GM18498 (cell line): Measurements from ENCODE around the gene SLC7A7.
"Not testable (repeated sequence)": the region's sequence is repeated elsewhere in the genome, so short reads cannot be mapped to it uniquely, and the experiment has no call there.

ENCODE experiments used
- ATAC-seq: cut with Tn5 transposase; IDR thresholded peaks from one replicate; pipeline ENCODE4 v1.9.1; 2021; ENCODE audit warnings: mild to moderate bottlenecking, moderate library complexity; ENCODE audit not compliant: unreplicated experiment

Gene SLC7A7

DNA sequence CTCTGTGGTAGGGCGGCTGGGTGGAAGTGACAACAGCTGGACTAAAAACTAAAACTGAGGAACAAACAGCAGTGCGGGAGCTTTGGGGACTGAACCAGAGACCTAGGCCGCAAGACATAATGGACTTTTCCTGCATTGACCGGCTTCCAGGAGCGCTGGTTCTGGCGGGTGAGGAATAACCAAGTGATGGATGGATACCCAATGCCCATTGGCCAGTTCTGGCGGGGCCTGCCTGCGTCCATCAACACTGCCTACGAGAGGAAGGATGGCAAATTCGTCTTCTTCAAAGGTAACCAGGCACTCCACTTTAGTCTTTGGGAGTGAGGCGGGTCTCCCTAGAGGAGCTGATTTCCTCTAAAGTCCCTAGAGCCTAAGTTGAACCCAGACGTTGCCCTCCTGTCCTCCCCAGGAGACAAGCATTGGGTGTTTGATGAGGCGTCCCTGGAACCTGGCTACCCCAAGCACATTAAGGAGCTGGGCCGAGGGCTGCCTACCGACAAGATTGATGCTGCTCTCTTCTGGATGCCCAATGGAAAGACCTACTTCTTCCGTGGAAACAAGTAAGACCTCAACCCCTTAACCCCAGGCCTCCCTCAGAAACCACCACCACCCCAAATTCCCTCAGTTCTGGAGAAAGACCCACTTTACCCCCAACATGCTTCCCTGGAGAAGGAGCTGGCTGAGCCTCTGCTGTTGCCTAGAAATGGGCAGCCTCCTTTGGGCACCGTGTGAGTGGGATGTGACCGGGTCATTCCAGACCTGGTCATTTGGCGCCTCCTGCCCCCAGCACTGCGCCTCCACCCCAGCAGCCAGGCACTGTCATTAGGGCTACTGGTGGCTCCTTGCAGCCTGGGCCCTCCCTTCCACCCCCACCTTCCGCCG lies 29.2 kb upstream of the SLC7A7 start:
- ATAC-seq, result no peak

DNA sequence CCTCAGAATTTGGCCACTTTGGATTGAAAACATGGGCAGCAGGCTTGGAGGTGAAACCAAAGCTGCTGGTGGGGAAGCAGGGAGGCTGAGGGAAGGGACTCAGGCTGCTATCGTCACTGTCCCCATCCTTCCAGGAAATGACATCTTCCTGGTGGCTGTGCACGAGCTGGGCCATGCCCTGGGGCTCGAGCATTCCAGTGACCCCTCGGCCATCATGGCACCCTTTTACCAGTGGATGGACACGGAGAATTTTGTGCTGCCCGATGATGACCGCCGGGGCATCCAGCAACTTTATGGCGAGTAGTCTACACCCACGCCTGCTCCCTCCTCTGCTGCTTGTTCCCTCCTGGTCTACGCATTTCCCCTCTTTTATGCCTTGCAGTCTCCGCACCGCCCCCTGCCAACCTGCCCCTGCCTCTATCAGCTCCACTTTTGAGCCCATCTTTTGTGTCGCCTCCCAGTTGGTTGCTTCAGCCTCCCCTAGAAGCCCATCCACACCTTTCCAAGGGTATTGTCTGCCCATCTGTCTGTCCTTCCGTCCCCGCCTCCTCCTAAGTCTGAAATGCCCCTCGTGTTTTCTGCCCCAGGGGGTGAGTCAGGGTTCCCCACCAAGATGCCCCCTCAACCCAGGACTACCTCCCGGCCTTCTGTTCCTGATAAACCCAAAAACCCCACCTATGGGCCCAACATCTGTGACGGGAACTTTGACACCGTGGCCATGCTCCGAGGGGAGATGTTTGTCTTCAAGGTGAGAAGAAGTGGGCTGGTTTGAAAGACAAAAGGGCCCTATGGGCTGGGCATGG lies 28.1 kb upstream of the SLC7A7 start:
- no peak for ATAC-seq

DNA sequence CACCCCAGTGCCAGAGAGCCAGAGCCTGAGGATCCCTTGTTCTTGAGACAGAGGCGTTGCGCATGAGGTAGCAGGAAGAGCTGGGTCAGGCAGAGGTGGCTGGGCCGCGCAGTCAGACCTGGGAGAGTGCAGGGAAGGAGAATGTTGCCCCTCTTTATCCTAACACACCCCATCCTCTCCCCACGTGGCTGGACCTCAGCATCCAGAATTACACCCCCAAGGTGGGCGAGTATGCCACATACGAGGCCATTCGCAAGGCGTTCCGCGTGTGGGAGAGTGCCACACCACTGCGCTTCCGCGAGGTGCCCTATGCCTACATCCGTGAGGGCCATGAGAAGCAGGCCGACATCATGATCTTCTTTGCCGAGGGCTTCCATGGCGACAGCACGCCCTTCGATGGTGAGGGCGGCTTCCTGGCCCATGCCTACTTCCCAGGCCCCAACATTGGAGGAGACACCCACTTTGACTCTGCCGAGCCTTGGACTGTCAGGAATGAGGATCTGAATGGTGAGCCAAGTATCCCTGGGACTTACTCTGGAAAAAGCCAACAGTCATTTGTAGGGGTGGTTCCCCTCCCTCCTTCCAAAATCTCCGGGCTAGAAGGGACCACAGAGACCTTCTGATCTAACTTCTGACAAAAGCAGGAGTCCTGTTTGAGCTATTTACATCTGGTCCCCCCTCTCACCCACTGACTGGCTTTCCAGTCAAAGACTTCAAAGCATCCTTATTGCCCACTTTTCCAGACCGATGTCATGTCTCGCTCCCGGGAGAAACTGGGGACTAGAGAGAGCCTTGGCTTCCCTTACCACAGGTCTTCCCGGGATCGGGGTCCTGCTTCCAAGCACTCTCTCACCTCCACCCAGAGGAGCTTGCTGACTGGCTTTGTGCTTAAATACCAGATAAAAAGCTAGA lies 27.2 kb upstream of the SLC7A7 start:
- ATAC-seq, result no peak

DNA sequence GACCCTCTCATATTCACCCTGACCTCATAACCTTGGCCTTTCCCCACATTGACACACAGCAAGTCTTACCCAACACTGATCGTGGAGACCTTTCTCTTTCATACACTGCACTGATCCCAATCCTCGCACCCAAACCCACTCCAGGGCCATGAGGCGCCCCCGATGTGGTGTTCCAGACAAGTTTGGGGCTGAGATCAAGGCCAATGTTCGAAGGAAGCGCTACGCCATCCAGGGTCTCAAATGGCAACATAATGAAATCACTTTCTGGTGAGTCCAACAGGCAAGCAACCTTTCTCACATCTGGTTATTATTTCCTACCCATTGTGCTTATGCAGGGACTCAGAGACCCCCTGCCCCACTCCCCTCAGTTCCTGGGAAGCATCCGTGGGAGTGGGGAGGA lies 26.5 kb upstream of the SLC7A7 start:
- ATAC-seq, result no peak

DNA sequence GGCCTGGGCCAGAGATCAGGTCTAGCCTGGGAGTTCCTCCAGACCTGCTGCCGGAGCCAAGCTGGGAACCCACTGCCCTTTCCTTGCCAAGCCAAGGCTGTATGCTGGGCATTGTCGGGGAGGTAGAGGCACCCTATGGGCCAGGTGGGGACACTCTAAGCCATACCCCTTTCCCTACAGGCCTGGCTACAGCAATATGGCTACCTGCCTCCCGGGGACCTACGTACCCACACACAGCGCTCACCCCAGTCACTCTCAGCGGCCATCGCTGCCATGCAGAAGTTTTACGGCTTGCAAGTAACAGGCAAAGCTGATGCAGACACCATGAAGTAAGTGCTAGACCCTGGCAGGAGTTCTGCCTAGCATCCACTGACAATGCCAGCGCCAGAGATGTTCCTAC lies 26.1 kb upstream of the SLC7A7 start:
- no peak for ATAC-seq

DNA sequence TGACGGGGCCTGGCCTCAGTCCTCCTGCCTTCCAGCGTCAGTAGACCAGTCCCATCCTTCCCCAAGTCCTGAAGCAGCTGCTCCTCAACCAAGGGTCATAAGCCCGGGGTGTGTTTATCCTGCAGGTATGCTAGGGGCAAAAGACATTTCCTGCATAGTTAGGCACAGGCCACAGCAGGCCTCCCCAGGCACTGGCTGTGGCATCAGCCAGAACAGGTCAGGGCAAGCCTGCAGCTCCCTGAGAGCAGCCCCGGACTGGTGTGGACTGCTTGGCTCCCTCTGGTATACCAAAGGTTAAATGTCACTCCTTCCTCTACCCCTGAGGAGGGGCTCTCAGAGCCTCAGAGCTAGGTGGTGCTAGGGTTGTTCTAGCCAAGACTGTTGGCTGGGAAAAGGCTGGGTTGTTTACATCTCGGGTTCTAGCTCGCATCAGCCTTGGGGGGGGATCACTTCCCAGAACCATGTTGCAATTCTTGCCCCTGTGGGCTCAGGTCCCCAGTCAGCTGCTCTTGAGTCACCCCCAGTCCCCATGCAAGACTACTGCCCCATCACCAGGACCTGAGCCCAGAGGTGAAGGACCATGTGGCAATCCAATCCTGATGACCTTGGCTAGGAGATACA lies 24.0 kb upstream of the SLC7A7 start:
- ATAC-seq, result no peak

DNA sequence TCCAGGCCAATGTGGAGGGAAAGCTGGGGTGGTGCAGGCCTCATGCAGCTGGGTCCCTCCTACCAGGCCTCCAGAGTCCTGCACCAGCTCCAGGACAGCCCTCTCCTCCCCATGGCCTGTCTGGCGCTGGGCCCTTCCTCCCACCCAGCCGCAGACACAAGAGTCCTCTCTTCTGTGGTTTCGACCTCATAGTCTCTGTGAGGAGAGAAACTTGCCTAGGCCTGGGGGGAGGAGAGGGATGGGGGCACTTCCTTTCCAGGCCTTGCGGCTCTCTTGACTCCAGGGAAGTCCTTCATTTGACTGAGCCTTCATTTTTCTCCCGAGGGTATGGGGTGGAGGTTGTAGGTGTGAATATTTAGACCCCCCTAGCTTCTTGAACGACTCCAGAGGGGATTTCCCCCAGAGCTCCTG lies 23.4 kb upstream of the SLC7A7 start:
- no peak for ATAC-seq

DNA sequence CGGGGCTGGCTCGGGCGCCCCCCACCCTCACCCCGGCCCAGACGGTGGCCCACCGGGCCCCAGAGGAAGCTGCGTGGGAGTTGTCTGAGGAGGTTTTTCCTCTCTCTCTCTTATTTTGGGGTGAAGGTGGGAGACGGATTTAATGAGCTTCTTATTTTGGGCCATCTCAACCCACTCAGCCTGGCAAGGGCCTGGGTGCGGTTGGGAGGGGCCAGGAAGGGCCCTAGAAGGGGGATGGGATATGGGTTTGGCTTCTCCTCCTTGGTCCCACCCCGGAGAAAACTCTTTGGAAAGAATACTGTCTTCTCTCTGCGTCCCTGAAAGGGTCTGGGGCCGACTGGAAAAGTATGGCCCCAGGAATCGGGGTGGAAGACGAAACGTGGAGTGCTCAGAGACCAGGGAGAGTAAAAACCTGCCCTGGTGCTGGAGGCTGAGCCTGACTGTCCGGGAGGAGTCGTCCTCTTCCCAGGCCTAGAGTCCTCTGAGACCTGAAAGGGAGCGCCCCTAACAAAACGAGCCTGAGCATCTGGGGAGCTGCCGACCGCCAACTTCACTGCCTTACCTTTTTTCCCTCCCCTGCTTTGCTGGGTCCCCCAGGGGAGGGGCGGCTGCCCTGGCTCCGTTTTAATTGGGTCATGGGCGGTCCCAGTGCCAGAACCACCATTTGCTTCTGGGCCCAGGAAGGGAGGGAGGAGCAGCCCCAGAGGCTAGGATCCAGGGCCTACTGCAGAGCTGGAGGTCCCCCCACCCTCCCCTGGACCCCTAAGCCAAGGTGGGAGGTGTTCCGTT lies 22.7 kb upstream of the SLC7A7 start:
- no peak for ATAC-seq

DNA sequence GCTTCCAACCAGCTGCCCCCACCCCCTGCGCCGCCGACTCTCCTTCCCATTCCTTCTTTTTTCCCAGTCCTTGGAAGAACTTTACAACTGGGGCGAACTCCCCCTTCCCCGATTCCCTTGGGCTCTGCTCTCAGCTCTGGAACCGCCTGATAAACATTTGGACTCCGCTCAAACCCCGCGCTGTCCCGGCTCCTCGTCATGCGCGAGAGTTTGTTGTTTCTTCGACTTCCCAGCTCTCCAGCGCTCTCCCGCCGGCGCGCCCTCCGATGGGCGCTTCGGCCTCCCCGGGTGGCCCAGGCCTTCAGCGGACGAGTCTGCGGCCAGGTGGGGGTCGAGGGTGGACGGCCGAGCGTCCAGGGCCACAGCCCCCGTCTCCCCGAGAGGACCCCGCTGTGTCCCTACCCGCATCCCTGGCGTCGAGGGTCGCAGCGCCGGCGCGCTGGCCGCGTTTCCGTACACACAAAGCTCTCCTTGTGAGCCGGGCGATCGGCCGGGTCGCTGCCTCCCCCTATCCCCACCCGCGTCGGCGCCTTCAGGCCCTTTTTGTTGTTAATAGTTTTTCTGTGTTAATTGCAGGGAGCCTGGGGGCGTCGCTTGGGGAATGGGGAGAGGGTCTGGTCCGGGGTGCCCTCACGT lies 22.0 kb upstream of the SLC7A7 start:
- ATAC-seq, result no peak

DNA sequence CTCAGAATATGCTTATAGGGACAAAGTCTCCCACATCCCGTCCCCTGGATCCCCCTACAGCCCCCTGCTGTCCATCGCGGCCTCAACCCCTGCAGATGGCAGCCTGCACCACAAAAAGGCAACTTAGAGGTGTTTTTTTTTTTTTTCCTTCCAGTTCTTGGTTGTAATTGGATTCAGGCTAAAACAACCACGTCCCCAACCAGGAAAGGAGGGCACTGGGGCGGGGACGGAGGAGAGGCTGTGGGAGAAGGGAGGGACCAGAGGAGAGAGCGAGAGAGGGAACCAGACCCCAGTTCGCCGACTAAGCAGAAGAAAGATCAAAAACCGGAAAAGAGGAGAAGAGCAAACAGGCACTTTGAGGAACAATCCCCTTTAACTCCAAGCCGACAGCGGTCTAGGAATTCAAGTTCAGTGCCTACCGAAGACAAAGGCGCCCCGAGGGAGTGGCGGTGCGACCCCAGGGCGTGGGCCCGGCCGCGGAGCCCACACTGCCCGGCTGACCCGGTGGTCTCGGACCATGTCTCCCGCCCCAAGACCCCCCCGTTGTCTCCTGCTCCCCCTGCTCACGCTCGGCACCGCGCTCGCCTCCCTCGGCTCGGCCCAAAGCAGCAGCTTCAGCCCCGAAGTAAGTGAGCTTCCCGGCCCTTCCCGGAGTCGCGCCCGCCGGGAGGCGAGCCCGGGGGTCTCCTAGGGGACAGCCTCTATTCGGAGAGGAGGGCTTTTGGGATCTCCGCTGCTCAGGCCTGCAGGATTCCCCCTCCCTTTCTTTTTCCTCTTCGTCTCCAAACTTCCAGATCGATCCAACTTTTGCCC lies 21.3 kb upstream of the SLC7A7 start, which contains the start of gene MMP14:
TSS of gene MMP14 (plus strand) at position 285 of the 813 bp plus-strand sequence. CDS start at position 518, 233 bp downstream.
- no peak for ATAC-seq

DNA sequence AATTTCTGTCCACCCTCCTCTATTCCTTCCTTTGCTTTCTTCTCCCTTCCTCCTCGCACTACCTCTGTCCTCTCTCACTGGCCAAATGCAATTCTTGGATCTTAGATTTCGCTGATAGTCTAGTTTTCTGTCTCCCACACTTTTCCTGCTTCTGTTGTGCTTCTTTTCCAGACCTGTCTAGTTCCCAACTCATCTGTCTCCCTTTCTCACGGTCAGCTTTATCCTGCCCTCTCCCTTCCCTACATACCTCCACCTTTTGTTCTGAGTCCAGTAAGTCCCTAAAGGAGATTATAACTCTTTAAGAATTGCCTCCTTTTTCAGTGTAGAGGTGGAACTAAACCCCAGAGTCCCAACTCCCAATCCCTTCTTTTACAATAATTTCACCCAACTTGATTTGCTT lies 20.3 kb upstream of the SLC7A7 start:
- ATAC-seq, result no peak

DNA sequence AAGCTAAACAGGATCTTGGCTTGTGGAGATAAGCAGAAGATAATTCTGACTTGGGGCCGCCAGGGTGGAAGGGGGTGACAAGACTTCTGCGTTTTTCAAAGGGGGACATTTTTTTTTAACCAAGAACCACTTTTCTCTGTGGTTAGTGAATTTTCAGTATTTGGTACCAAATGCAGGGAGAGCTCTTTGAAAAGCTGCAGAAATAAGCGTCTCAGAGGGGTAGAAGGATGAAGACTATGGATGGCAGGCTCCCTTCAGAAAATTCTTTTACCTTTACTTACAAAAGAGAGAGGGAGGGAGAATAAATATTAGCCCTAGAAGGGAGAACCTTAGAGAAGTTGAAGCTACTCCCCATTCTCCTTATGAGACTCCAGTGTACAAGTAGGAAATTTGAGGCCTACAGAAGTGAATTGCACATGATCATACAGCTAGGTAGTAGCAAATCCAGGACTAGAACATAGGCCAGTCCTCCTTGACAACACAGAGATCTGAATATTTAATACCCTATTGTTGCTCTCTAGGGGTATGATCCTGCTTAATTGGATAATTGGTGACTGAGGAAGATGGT lies 15.3 kb upstream of the SLC7A7 start:
- ATAC-seq, result no peak

DNA sequence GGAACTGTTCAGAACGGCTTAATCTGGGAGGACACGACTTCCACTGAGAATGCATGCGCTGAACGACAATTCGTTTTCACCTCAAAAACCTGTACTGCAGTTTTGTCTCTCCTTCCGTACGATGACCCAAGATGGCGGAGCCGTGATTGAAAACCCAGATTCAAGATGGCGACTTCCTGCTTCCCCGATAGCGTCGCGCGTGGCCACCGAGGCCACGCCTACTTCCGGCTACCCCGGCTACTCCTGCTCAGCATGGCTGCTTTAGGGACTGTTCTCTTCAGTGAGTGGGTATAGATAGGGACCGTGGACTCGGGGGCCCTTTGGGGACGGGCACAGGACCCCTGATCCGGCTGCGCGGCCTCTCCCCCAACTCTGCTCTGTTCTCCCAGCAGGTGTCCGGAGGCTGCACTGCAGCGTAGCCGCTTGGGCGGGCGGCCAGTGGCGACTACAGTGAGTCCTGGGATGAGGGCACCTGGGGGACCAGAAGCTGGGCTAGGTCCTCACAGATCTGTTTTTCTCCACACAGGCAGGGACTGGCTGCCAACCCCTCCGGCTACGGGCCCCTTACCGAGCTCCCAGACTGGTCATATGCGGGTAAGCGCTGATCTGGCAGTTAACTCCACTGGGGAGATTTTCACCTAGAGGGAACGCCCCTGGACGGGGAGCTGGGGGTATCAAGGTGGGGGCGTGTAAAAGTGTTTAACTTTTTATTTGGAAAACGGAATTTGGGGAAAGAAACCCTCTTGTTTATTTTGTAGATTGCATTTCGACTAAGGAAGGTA lies 14.6 kb upstream of the SLC7A7 start, which contains the start of gene MRPL52:
TSS of gene MRPL52 (plus strand) at position 227 of the 782 bp plus-strand sequence. CDS start at position 253, 26 bp downstream.
- peak; percentile 90 for ATAC-seq

DNA sequence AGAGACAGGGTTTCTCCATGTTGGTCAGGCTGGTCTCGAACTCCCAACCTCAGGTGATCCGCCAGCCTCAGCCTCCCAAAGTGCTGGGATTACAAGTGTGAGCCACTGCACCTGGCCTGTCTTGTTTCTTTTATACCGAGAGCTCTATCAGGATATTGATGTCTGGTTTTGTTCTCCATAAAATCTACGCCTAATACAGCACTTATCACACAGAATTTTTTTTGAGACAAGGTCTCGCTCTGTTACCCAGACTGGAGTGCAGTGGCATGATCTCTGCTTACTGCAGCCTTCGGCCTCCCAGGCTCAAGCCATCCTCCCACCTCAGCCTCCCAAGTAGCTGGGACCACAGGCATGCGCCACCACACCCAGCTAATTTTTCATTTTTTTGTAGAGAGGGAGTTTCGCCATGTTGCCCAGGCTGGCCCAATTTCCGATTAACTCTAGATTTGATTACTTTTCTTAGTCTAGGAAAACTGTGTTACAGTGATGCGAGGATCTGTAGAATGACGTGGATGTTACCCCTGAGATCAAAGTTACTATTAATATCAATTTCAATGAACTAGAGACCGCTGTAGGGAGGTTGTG lies 13.9 kb upstream of the SLC7A7 start:
- not testable (repeated sequence) for ATAC-seq

DNA sequence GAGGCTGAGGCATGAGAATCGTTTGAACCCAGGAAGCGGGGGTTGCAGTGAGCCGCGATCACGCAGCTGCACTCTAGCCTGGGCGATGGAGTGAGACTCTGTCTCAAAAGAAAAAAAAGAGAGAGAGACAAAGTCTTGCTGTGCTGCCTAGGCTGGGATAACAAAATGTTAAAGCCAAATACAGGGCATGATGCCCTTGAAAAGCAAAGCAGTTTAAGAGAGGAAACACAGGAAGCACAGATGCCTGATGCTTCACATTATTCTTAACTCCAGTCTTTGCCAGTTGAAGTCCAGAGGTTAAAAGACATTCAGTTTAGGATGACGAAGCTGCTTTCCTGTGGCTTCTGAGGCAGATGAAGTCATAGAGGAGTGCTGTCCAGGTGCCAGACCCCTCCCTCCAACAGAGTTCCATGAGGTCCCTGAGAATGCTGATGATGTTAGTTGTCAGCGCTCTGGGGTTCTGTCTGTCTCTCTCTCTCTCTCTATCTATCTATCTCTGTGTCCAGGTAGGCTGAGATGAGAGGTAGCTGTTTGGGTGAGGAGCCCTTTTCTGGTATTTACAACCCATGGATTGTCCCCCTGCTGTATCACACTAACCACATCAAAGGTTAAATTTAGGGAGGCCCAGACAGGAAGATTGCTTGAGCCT lies 9.6 kb upstream of the SLC7A7 start:
- ATAC-seq, result no peak

DNA sequence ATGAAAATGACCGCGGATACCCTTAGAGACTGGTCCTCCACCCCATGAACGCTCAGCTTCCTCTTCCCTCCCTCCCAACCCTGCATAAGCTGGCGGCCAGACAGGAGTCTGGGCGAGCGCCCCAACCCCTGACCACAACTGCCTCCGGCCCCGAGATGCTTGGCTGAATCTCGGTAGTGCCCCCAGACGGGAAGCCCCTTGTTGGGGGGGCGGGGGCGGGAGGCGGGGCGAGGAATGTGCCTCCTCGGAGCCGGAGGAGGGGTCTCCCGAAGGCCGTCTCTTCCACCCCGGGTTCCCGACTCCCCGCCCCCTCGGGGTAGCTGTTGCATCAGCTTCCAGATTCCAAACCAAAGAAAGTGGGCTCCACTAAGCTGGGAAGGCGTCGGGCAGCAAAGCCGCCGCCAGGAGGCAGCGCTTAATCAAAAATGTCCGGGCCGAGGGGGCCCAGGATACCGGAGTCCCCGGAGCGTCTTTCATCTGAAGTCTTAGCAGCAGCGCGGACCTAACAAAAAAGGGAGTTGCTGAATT lies 7.4 kb upstream of the SLC7A7 start:
- ATAC-seq, result peak; percentile 63
